B cell (primary cell): Measurements from ENCODE around the gene DDX24.

ENCODE experiments used
- CTCF ChIP-seq: fragments of 200-600 bp; IDR thresholded peaks from one replicate; pipeline ENCODE4 v1.8.0; 2022; ENCODE audit warnings: antibody characterized with exemption, mild to moderate bottlenecking
- EZH2 ChIP-seq: IDR thresholded peaks from 2 replicates; pipeline ENCODE4 v1.6.1; 2012; ENCODE audit warnings: borderline replicate concordance, low read depth, mild to moderate bottlenecking, moderate library complexity, low read length; ENCODE audit not compliant: insufficient read depth, poor library complexity, severe bottlenecking

DNA sequence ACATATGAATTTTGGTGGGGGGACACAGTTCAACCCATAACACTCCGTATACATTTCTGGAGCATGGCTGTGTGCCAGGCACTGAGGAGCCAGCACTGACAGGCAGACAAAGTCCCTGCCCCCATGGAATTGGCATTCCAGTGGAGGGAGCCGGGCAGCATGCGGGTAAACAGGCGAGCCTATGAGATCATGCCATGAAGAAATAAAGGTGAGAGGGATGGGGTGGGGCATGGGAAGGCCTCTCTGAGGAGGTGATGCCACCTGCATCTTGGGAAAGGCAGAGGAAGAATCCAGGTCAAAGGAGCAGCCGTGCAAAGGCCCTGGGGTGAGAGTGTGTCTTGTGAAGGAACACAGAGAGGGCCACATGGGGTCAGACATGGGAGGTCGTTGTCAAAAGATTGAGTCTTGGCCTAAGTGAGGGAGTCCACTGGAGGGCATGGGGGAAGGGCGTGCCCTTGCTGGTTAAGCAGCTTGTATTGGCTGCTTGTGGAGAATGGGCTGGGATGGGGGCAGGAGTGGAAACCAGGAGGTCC lies 51.3 kb downstream of the DDX24 start:
- TF ChIP-seq CTCF (no peak), EZH2 (no peak)
